Activated CD8-positive, alpha-beta memory T cell treated with anti-CD3 and anti-CD28 coated beads for 4 hours (primary cell): ENCODE data around the gene EPB41L2.
"Not testable (repeated sequence)": the region's sequence is repeated elsewhere in the genome, so short reads cannot be mapped to it uniquely, and the experiment has no call there.

ENCODE experiments used
- DNase-seq, 2 donors: peaks; one replicate each; pipeline ENCODE4 v3.0.0-alpha.2; 2020; ENCODE audit warnings: low read depth in 2 of 2

The EPB41L2 gene

GRCh38 chr6:131036143-131036542, 26.9 kb downstream of the EPB41L2 start:
- DNase-seq, result no peak

- DNase-seq, result no peak
These were observed 27.5 kb downstream of the EPB41L2 start for GRCh38 chr6:131035582-131035981.

- DNase-seq, result no peak
These were observed 29.4 kb downstream of the EPB41L2 start for GRCh38 chr6:131033631-131034030.

GRCh38 chr6:131029626-131030297, 33.3 kb downstream of the EPB41L2 start:
- DNase-seq, result no peak

GRCh38 chr6:131027326-131027725, 35.7 kb downstream of the EPB41L2 start:
- DNase-seq, result no peak

GRCh38 chr6:131026243-131026642, 36.8 kb downstream of the EPB41L2 start:
- DNase-seq, result no peak

- DNase-seq, result no peak
These were observed 38.5 kb downstream of the EPB41L2 start for GRCh38 chr6:131024565-131024964.

GRCh38 chr6:131023834-131024504, 39.1 kb downstream of the EPB41L2 start:
- no peak for DNase-seq

GRCh38 chr6:131022691-131023090, 40.4 kb downstream of the EPB41L2 start:
- DNase-seq, result no peak

GRCh38 chr6:131017962-131018361, 45.1 kb downstream of the EPB41L2 start:
- DNase-seq, result no peak

GRCh38 chr6:131015630-131016263, 47.3 kb downstream of the EPB41L2 start:
- no peak for DNase-seq

GRCh38 chr6:131015025-131015591, 47.9 kb downstream of the EPB41L2 start:
- no peak for DNase-seq

- no peak for DNase-seq
These were observed 48.8 kb downstream of the EPB41L2 start for GRCh38 chr6:131014080-131014776.

GRCh38 chr6:131013495-131013894, 49.5 kb downstream of the EPB41L2 start:
- no peak for DNase-seq

- no peak for DNase-seq
These were observed 53.3 kb downstream of the EPB41L2 start for GRCh38 chr6:131009790-131010189.

GRCh38 chr6:131008965-131009364, 54.1 kb downstream of the EPB41L2 start:
- DNase-seq, result not testable (repeated sequence)

- not testable (repeated sequence) for DNase-seq
These were observed 55.1 kb downstream of the EPB41L2 start for GRCh38 chr6:131007964-131008363.

- DNase-seq, result no peak
These were observed 55.8 kb downstream of the EPB41L2 start for GRCh38 chr6:131007286-131007685.

- DNase-seq, result no peak
These were observed 57.5 kb downstream of the EPB41L2 start for GRCh38 chr6:131005439-131006016.

GRCh38 chr6:131004936-131005335, 58.1 kb downstream of the EPB41L2 start:
- DNase-seq, result no peak

GRCh38 chr6:131004387-131004755, 58.7 kb downstream of the EPB41L2 start:
- DNase-seq, result no peak
